K562 (cell line): ENCODE measurements around the gene PICK1. TPM values are rescaled to one million over a fixed set of nuclear protein-coding genes. Genes with fewer than 3 reads are reported as not detected.

Experiments
- ATAC-seq: fragments of 200-7000 bp; cut with Tn5 transposase; 3 replicates; pipeline ENCODE4 v1.9.1; 2020; ENCODE audit warnings: moderate library complexity
- BruUV-seq: library from RNA; stranded (reverse); fragments of 400-500 nt; replicated peaks from 2 replicates; lab custom pipeline; 2021; lab: Mats Ljungman, UMichigan
- CTCF ChIA-PET: fragments of 300-600 bp; formaldehyde crosslinking; extraction: SDS; loops from one replicate; lab custom pipeline; 2021; ENCODE audit warnings: low intra/inter-chr PET ratio; lab: Yijun Ruan, JAX
- POLR2A ChIA-PET: fragments of 300-600, 350-650 bp; sonication (Branson Sonifier 250); formaldehyde crosslinking; extraction: SDS; loops from one replicate; lab custom pipeline; 2021; ENCODE audit warnings: antibody characterized with exemption, inconsistent platforms; lab: Yijun Ruan, JAX
- DNase-seq, 4 experiments: peaks; one replicate each; pipeline versions ENCODE4 v3.0.0 to v3.0.0-alpha.2; 2011 to 2018; ENCODE audit warnings: low spot score in 3 of 4, mixed read lengths in 3 of 4; ENCODE audit errors: extremely low read depth in 1 of 4
- FAIRE-seq: peaks from 2 replicates; lab custom pipeline; 2011; peaks lifted over from hg19 to GRCh38; lab: Jason Lieb, UNC
- H2AFZ ChIP-seq: 2 replicates; pipeline ENCODE4 v1.6.0; 2011; ENCODE audit warnings: low read depth, low read length, control low read depth, inconsistent platforms
- H3K27ac ChIP-seq: fragments of 200-600 bp; 3 replicates; pipeline ENCODE4 v1.8.0; 2011; ENCODE audit warnings: low read depth, mild to moderate bottlenecking, control low read depth, inconsistent platforms, low read length, moderate library complexity, mixed read lengths; ENCODE audit errors: extremely low read depth
- H3K27me3 ChIP-seq, 2 experiments: fragments of 300-600 bp in 1 of 2; 2 replicates in 1 of 2; 3 replicates in 1 of 2; pipeline versions ENCODE4 v1.6.0 to v1.8.0; 2011; ENCODE audit warnings: inconsistent platforms in 2 of 2, low read length in 2 of 2, mild to moderate bottlenecking in 1 of 2, mixed read lengths in 1 of 2, moderate library complexity in 1 of 2; ENCODE audit not compliant: control insufficient read depth in 2 of 2, insufficient read depth in 2 of 2
- H3K36me3 ChIP-seq: fragments of 300-600 bp; 3 replicates; pipeline ENCODE4 v1.8.0; 2011; ENCODE audit warnings: mild to moderate bottlenecking, low read length, inconsistent platforms; ENCODE audit not compliant: control insufficient read depth, insufficient read depth
- H3K4me1 ChIP-seq, 2 experiments: fragments of 200-600 bp in 1 of 2; replicated peaks in 1 of 2; 2 replicates in 1 of 2; 3 replicates in 1 of 2; pipeline versions ENCODE4 v1.5.1 to v1.8.0; 2011; ENCODE audit warnings: inconsistent platforms in 2 of 2, low read length in 2 of 2, mild to moderate bottlenecking in 1 of 2, mixed read lengths in 1 of 2, moderate library complexity in 1 of 2; ENCODE audit not compliant: control insufficient read depth in 2 of 2, insufficient read depth in 2 of 2
- H3K4me2 ChIP-seq: 2 replicates; pipeline ENCODE4 v1.6.1; 2011; ENCODE audit warnings: low read length, control low read depth, inconsistent platforms, mixed read lengths; ENCODE audit not compliant: insufficient read depth
- H3K4me3 ChIP-seq: fragments of 200-600 bp; sonication (generic), shearing (Covaris generic); 2 replicates; pipeline ENCODE4 v1.5.1; 2016; ENCODE audit warnings: control low read depth, inconsistent platforms
- H3K79me2 ChIP-seq: fragments of 200-600 bp; 3 replicates; pipeline ENCODE4 v1.8.0; 2011; ENCODE audit warnings: low read length, inconsistent platforms; ENCODE audit not compliant: control insufficient read depth, insufficient read depth
- H3K9ac ChIP-seq, 2 experiments: 2 replicates each; pipeline versions ENCODE4 v1.6.0 to v1.6.1; 2011; ENCODE audit warnings: low read depth in 2 of 2, low read length in 2 of 2, control low read depth in 1 of 2, inconsistent platforms in 1 of 2, mild to moderate bottlenecking in 1 of 2, mixed read lengths in 1 of 2; ENCODE audit not compliant: insufficient read depth in 1 of 2
- H3K9me1 ChIP-seq: one replicate; pipeline ENCODE4 v1.6.0; 2011; ENCODE audit warnings: inconsistent platforms, mild to moderate bottlenecking, low read length, moderate library complexity; ENCODE audit not compliant: control insufficient read depth, insufficient read depth
- H3K9me3 ChIP-seq: replicated peaks from 2 replicates; pipeline ENCODE4 v1.5.1; 2011; ENCODE audit warnings: low read depth, low read length, inconsistent platforms; ENCODE audit not compliant: control insufficient read depth, insufficient read depth
- H4K20me1 ChIP-seq: replicated peaks from 2 replicates; pipeline ENCODE4 v1.6.1; 2011; ENCODE audit warnings: low read length, inconsistent platforms, mixed read lengths; ENCODE audit not compliant: control insufficient read depth, insufficient read depth
- ATF7 ChIP-seq: fragments of 450-650 bp; IDR thresholded peaks from 2 replicates; pipeline ENCODE4 v1.7.1; 2014; ENCODE audit warnings: mild to moderate bottlenecking, moderate library complexity
- FOXK2 ChIP-seq, 2 experiments: fragments of 450-650 bp; IDR thresholded peaks in 1 of 2; conservative IDR thresholded peaks in 1 of 2; 2 replicates each; pipeline ENCODE4 v1.6.1; 2016; ENCODE audit warnings: low read depth in 2 of 2, mild to moderate bottlenecking in 1 of 2
- NR2C2 ChIP-seq, 2 experiments: fragments of 200-800 bp in 1 of 2; sonication (Bioruptor generic) in 1 of 2; sonication (generic) in 1 of 2; formaldehyde crosslinking in 1 of 2; IDR thresholded peaks; 2 replicates each; pipeline versions ENCODE4 v1.6.1 to v1.8.0; 2016 to 2022; ENCODE audit warnings: mild to moderate bottlenecking in 1 of 2, missing compliant biosample characterization in 1 of 2, missing genetic modification characterization in 1 of 2, missing genetic modification reagents in 1 of 2
- ZC3H4 ChIP-seq: sonication (generic); formaldehyde crosslinking; IDR thresholded peaks from 2 replicates; pipeline ENCODE4 v1.9.0; 2021; ENCODE audit warnings: missing genetic modification reagents, borderline replicate concordance
- ZNF263 ChIP-seq: sonication (generic); formaldehyde crosslinking; IDR thresholded peaks from 2 replicates; pipeline ENCODE4 v1.8.0; 2022; ENCODE audit warnings: mild to moderate bottlenecking, missing genetic modification reagents, borderline replicate concordance
- ZNF780A ChIP-seq: fragments of 250-450 bp; sonication (Bioruptor Pico); IDR thresholded peaks from 2 replicates; pipeline ENCODE4 v1.5.0; 2021; ENCODE audit warnings: mild to moderate bottlenecking
- WGBS: fragments of 100-300 bp; shearing (Covaris generic); methylation state at CpG from one replicate; pipeline ENCODE4 v1.1.6; 2016; ENCODE audit warnings: low coverage, mixed read lengths; ENCODE audit not compliant: insufficient coverage; ENCODE audit errors: missing lambda C conversion rate; 5-methylcytosine and 5-hydroxymethylcytosine counted together
- in situ Hi-C: fragments of 300-500 bp; cut with MboI; formaldehyde crosslinking; loops from 4 replicates; pipeline ENCODE4 v1.15.0; 2018; ENCODE audit warnings: inconsistent platforms, mixed read lengths
- intact Hi-C: fragments of 100-400 bp; cut with micrococcal nuclease; formaldehyde crosslinking; loops from 2 replicates; pipeline ENCODE4 v1.14.2; 2022
- polyA plus RNA-seq, 8 experiments: library from polyadenylated mRNA; depleted of rRNA in 4 of 8; stranded (reverse) in 5 of 8; unstranded in 3 of 8; fragments of >200 nt; fragmentation: Nextera tagmentation in 2 of 8; fragmentation: Illumina TruSeq in 1 of 8; extraction: Ambion mirVana in 2 of 8; extraction: Trizol in 1 of 8; gene quantifications; 2 replicates each; pipeline versions ENCODE4 v1.2.1 to v1.2.3, GENCODE V29; 2011 to 2014; ENCODE audit warnings: inconsistent platforms in 1 of 8, missing spikeins in 1 of 8
- total RNA-seq, 7 experiments: library from RNA; depleted of rRNA in 6 of 7; stranded (reverse); fragments of >200 nt in 6 of 7; fragmentation: Illumina TruSeq in 2 of 7; extraction: Trizol in 2 of 7; gene quantifications; 2 replicates each; pipeline versions ENCODE4 v1.2.1 to v1.2.3, GENCODE V29; 2011 to 2021; ENCODE audit warnings: low replicate concordance in 1 of 7
- TF ChIP-seq, protein P1 (sequence below), 2 experiments: fragments of 450-650 bp; conservative IDR thresholded peaks; 2 replicates each; pipeline ENCODE4 v1.6.1; 2017; ENCODE audit warnings: mild to moderate bottlenecking in 2 of 2, moderate library complexity in 2 of 2
- TF ChIP-seq, protein P2 (sequence below), 2 experiments: fragments of 450-650 bp; IDR thresholded peaks; 2 replicates each; pipeline ENCODE4 v1.6.1; 2016; ENCODE audit warnings: mild to moderate bottlenecking in 2 of 2, borderline replicate concordance in 1 of 2, low read depth in 1 of 2, moderate library complexity in 1 of 2

Gene PICK1
- total and polyA plus RNA-seq, 9 of the 15 experiments (the other 6 are each of a cell fraction or from before 2014, with no cell fraction given): 0.06 to 11.0 (median 7.9) TPM; not detected in 1

DNA sequence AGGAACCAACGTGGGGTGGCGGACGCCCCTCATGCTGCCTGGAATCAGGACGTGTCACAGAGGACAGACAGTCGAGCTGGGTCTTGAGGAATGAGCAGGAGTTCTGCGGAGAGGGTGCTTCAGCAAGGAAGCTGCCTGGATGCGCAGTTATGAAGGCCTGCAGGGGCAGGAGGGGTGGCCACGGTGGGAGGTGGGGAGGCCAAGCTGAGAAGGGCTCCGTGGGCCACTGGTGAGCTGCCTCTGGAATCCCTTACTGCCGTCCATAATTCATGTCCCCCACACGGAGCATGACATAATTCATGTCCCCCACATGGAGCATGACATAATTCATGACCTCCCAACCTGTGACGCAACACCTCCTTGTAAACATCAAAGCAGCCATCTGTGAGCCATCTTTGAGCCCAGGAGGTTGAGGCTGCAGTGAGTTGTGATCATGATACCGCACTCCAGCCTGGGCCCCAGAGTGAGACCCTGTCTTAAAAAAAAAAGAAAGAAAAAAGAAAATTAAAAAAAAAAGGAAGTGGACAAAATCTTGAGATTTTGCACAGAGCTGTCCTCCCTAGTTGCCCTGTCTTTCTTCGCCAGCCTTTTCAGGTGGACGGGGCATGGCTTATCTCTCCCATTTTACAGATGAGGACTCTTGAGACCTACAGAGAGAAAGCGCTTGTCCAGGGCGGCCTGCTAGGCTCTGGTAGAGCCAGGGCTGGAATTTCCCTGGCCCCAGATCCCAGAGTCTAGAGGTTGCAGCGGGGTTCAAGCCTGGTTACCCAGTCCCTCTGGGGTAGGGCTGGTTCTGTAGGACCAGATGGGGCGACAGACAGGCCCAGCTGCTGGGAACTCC lies 24.3 kb upstream of the PICK1 start:
- POLR2A ChIA-PET: no interaction called here
- peak overlapping the region; percentile 89; the same call in 2 of the 3 replicates for H3K27ac ChIP-seq
- H3K9ac ChIP-seq: peak overlapping the region in 1 of 2 experiments; percentile 92; a peak in 2 of 4 replicates
- ATAC-seq: peak; percentile 14; the same call in 2 of the 3 replicates
- H4K20me1 ChIP-seq: no peaks in the 10 kb centered on the region
- peak in 3 of 4 experiments; percentile 23 to 72 (median 35) for DNase-seq
- no peak overlapping the region for H3K4me3 ChIP-seq
- 69% methylated on average over 17 of the region's 19 CpGs for WGBS
- intact Hi-C loops: no loop called here
- peak; percentile 78 for FAIRE-seq
- no peaks in the 10 kb centered on the region for H3K9me1 ChIP-seq
- in situ Hi-C loops: no loop called here
- no peaks in the 10 kb centered on the region for H3K9me3 ChIP-seq
- no TSS peak for BruUV-seq
- CTCF ChIA-PET: no interaction called here
- peaks cover 34 to 47% of the 10 kb centered on the region in 2 experiments for H3K4me1 ChIP-seq
- H3K4me2 ChIP-seq: no peak overlapping the region
- H3K36me3 ChIP-seq: no peaks in the 10 kb centered on the region
- H3K79me2 ChIP-seq: no peaks in the 10 kb centered on the region
- no peaks in the 10 kb centered on the region for H3K27me3 ChIP-seq
- 0 out of 2 replicates have a peak overlapping the region, but pooled peaks have one; percentile 59 for H2AFZ ChIP-seq
- TF ChIP-seq ZC3H4: no peak
- peak; percentile 81 for TF ChIP-seq ATF7
- TF ChIP-seq FOXK2 (conservative IDR thresholded peaks at IDR 0.05 in 1 of 2, IDR thresholded peaks at IDR 0.05 in 1 of 2; ENCODE audit: low read depth in 2 of 2): peak; percentile 38 to 81; a peak in 2 of 4 replicates
- no peak for TF ChIP-seq ZNF780A (CRISPR knock-in tag)
- TF ChIP-seq, protein P1, sequence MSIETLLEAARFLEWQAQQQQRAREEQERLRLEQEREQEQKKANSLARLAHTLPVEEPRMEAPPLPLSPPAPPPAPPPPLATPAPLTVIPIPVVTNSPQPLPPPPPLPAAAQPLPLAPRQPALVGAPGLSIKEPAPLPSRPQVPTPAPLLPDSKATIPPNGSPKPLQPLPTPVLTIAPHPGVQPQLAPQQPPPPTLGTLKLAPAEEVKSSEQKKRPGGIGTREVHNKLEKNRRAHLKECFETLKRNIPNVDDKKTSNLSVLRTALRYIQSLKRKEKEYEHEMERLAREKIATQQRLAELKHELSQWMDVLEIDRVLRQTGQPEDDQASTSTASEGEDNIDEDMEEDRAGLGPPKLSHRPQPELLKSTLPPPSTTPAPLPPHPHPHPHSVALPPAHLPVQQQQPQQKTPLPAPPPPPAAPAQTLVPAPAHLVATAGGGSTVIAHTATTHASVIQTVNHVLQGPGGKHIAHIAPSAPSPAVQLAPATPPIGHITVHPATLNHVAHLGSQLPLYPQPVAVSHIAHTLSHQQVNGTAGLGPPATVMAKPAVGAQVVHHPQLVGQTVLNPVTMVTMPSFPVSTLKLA (conservative IDR thresholded peaks at IDR 0.05): peak in 1 of 2 experiments; percentile 27; a peak in 1 of 4 replicates
- no peak for TF ChIP-seq ZNF263 (CRISPR knock-in tag)
- TF ChIP-seq, protein P2, sequence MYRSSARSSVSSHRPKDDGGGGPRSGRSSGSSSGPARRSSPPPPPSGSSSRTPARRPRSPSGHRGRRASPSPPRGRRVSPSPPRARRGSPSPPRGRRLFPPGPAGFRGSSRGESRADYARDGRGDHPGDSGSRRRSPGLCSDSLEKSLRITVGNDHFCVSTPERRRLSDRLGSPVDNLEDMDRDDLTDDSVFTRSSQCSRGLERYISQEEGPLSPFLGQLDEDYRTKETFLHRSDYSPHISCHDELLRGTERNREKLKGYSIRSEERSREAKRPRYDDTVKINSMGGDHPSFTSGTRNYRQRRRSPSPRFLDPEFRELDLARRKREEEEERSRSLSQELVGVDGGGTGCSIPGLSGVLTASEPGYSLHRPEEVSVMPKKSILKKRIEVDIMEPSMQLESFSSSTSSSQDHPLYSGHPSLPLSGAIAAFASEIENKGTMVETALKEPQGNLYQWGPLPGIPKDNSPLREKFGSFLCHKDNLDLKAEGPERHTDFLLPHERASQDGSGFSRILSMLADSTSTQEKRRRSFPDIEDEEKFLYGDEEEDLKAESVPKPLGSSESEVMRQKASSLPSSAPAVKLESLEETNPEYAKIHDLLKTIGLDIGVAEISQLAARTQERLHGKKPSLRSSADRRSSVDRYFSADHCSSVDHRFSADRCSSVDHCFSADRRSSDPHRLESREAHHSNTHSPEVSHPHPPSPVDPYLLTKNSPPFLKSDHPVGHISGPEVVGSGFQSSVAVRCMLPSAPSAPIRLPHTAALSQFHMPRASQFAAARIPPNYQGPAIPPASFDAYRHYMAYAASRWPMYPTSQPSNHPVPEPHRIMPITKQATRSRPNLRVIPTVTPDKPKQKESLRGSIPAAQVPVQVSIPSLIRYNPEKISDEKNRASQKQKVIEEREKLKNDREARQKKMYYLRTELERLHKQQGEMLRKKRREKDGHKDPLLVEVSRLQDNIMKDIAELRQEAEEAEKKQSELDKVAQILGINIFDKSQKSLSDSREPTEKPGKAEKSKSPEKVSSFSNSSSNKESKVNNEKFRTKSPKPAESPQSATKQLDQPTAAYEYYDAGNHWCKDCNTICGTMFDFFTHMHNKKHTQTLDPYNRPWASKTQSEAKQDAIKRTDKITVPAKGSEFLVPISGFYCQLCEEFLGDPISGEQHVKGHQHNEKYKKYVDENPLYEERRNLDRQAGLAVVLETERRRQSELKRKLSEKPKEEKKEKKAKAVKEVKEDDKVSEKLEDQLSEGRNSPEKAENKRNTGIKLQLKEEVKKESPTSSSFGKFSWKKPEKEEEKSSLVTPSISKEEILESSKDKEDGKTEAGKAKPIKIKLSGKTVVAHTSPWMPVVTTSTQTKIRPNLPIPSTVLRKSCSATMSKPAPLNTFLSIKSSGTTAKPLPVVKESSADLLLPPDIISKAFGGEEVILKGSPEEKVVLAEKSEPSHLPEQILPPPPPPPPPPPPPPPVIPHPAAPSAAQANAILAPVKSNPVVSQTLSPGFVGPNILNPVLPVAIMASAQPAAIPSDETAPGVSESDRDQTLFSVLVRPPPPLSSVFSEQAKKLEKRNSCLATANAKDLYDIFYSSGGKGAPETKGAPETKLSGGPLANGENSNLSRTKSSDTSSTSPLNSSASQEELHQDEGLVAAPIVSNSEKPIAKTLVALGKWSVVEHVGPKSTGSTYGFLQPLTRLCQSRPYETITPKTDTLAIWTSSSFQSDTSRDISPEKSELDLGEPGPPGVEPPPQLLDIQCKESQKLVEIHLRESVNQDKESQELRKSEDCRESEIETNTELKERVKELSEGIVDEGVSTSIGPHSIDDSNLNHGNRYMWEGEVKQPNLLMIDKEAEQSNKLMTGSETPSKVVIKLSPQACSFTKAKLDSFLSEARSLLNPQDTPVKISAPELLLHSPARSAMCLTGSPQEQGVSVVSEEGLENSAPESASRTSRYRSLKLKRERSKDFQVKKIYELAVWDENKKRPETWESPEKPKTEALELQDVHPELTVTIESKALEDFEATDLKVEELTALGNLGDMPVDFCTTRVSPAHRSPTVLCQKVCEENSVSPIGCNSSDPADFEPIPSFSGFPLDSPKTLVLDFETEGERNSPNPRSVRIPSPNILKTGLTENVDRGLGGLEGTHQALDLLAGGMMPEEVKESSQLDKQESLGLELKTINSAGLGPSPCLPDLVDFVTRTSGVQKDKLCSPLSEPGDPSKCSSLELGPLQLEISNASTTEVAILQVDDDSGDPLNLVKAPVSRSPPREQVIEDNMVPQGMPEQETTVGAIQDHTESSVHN (IDR thresholded peaks at IDR 0.05; ENCODE audit: borderline replicate concordance in 1 of 2, low read depth in 1 of 2): peak in 1 of 2 experiments; percentile 42; a peak in 1 of 4 replicates
- TF ChIP-seq NR2C2 (CRISPR knock-in tag; IDR thresholded peaks at IDR 0.05): no peak
- peak; percentile 36; the same call in 1 of the 2 replicates for TF ChIP-seq NR2C2 (tag; IDR thresholded peaks at IDR 0.05)
